K562 (cell line): ENCODE results near the gene MYO9A. TPM values are rescaled to one million over a fixed set of nuclear protein-coding genes. Genes with fewer than 3 reads are reported as not detected.

Source experiments
- ATAC-seq: fragments of 200-7000 bp; cut with Tn5 transposase; 3 replicates; pipeline ENCODE4 v1.9.1; 2020; ENCODE audit warnings: moderate library complexity
- BruUV-seq: library from RNA; stranded (reverse); fragments of 400-500 nt; replicated peaks from 2 replicates; lab custom pipeline; 2021; lab: Mats Ljungman, UMichigan
- CTCF ChIA-PET: fragments of 300-600 bp; formaldehyde crosslinking; extraction: SDS; loops from one replicate; lab custom pipeline; 2021; ENCODE audit warnings: low intra/inter-chr PET ratio; lab: Yijun Ruan, JAX
- POLR2A ChIA-PET: fragments of 300-600, 350-650 bp; sonication (Branson Sonifier 250); formaldehyde crosslinking; extraction: SDS; loops from one replicate; lab custom pipeline; 2021; ENCODE audit warnings: antibody characterized with exemption, inconsistent platforms; lab: Yijun Ruan, JAX
- DNase-seq, 4 experiments: peaks; one replicate each; pipeline versions ENCODE4 v3.0.0 to v3.0.0-alpha.2; 2011 to 2018; ENCODE audit warnings: low spot score in 3 of 4, mixed read lengths in 3 of 4; ENCODE audit errors: extremely low read depth in 1 of 4
- FAIRE-seq: peaks from 2 replicates; lab custom pipeline; 2011; peaks lifted over from hg19 to GRCh38; lab: Jason Lieb, UNC
- H2AFZ ChIP-seq: 2 replicates; pipeline ENCODE4 v1.6.0; 2011; ENCODE audit warnings: low read depth, low read length, control low read depth, inconsistent platforms
- H3K27ac ChIP-seq: fragments of 200-600 bp; 3 replicates; pipeline ENCODE4 v1.8.0; 2011; ENCODE audit warnings: low read depth, mild to moderate bottlenecking, control low read depth, inconsistent platforms, low read length, moderate library complexity, mixed read lengths; ENCODE audit errors: extremely low read depth
- H3K27me3 ChIP-seq, 2 experiments: fragments of 300-600 bp in 1 of 2; 2 replicates in 1 of 2; 3 replicates in 1 of 2; pipeline versions ENCODE4 v1.6.0 to v1.8.0; 2011; ENCODE audit warnings: inconsistent platforms in 2 of 2, low read length in 2 of 2, mild to moderate bottlenecking in 1 of 2, mixed read lengths in 1 of 2, moderate library complexity in 1 of 2; ENCODE audit not compliant: control insufficient read depth in 2 of 2, insufficient read depth in 2 of 2
- H3K36me3 ChIP-seq: fragments of 300-600 bp; 3 replicates; pipeline ENCODE4 v1.8.0; 2011; ENCODE audit warnings: mild to moderate bottlenecking, low read length, inconsistent platforms; ENCODE audit not compliant: control insufficient read depth, insufficient read depth
- H3K4me1 ChIP-seq, 2 experiments: fragments of 200-600 bp in 1 of 2; replicated peaks in 1 of 2; 2 replicates in 1 of 2; 3 replicates in 1 of 2; pipeline versions ENCODE4 v1.5.1 to v1.8.0; 2011; ENCODE audit warnings: inconsistent platforms in 2 of 2, low read length in 2 of 2, mild to moderate bottlenecking in 1 of 2, mixed read lengths in 1 of 2, moderate library complexity in 1 of 2; ENCODE audit not compliant: control insufficient read depth in 2 of 2, insufficient read depth in 2 of 2
- H3K4me2 ChIP-seq: 2 replicates; pipeline ENCODE4 v1.6.1; 2011; ENCODE audit warnings: low read length, control low read depth, inconsistent platforms, mixed read lengths; ENCODE audit not compliant: insufficient read depth
- H3K4me3 ChIP-seq: fragments of 200-600 bp; sonication (generic), shearing (Covaris generic); 2 replicates; pipeline ENCODE4 v1.5.1; 2016; ENCODE audit warnings: control low read depth, inconsistent platforms
- H3K79me2 ChIP-seq: fragments of 200-600 bp; 3 replicates; pipeline ENCODE4 v1.8.0; 2011; ENCODE audit warnings: low read length, inconsistent platforms; ENCODE audit not compliant: control insufficient read depth, insufficient read depth
- H3K9ac ChIP-seq, 2 experiments: 2 replicates each; pipeline versions ENCODE4 v1.6.0 to v1.6.1; 2011; ENCODE audit warnings: low read depth in 2 of 2, low read length in 2 of 2, control low read depth in 1 of 2, inconsistent platforms in 1 of 2, mild to moderate bottlenecking in 1 of 2, mixed read lengths in 1 of 2; ENCODE audit not compliant: insufficient read depth in 1 of 2
- H3K9me1 ChIP-seq: one replicate; pipeline ENCODE4 v1.6.0; 2011; ENCODE audit warnings: inconsistent platforms, mild to moderate bottlenecking, low read length, moderate library complexity; ENCODE audit not compliant: control insufficient read depth, insufficient read depth
- H3K9me3 ChIP-seq: replicated peaks from 2 replicates; pipeline ENCODE4 v1.5.1; 2011; ENCODE audit warnings: low read depth, low read length, inconsistent platforms; ENCODE audit not compliant: control insufficient read depth, insufficient read depth
- H4K20me1 ChIP-seq: replicated peaks from 2 replicates; pipeline ENCODE4 v1.6.1; 2011; ENCODE audit warnings: low read length, inconsistent platforms, mixed read lengths; ENCODE audit not compliant: control insufficient read depth, insufficient read depth
- BCLAF1 ChIP-seq, 2 experiments: fragments of 450-650 bp in 1 of 2; IDR thresholded peaks; 2 replicates each; pipeline ENCODE4 v1.6.1; 2011 to 2017; ENCODE audit warnings: low read depth in 2 of 2, antibody characterized with exemption in 1 of 2, borderline replicate concordance in 1 of 2, low read length in 1 of 2, mild to moderate bottlenecking in 1 of 2, mixed read lengths in 1 of 2; ENCODE audit not compliant: control insufficient read depth in 1 of 2
- DDX20 ChIP-seq: fragments of 450-650 bp; IDR thresholded peaks from 2 replicates; pipeline ENCODE4 v1.6.1; 2016; ENCODE audit warnings: missing genetic modification characterization, low read depth, mild to moderate bottlenecking, missing compliant biosample characterization, moderate library complexity
- NFYB ChIP-seq: IDR thresholded peaks from 2 replicates; pipeline ENCODE4 v1.6.1; 2011; ENCODE audit warnings: mild to moderate bottlenecking, moderate library complexity; ENCODE audit not compliant: insufficient read length; ENCODE audit errors: extremely low read depth
- TAF7 ChIP-seq: fragments of 450-650 bp; IDR thresholded peaks from 2 replicates; pipeline ENCODE4 v1.6.1; 2016; ENCODE audit warnings: missing genetic modification characterization, missing compliant biosample characterization
- TCF7L2 ChIP-seq: fragments of 150-350 bp; IDR thresholded peaks from 2 replicates; pipeline ENCODE4 v1.6.1; 2016; ENCODE audit warnings: low read depth, mild to moderate bottlenecking, low read length, moderate library complexity
- ZNF124 ChIP-seq: sonication (generic); formaldehyde crosslinking; IDR thresholded peaks from 2 replicates; pipeline ENCODE4 v1.8.1; 2022; ENCODE audit warnings: missing genetic modification reagents
- ZNF212 ChIP-seq: fragments of 450-650 bp; formaldehyde crosslinking; IDR thresholded peaks from 2 replicates; pipeline ENCODE4 v1.4.0; 2020; ENCODE audit warnings: mild to moderate bottlenecking
- WGBS: fragments of 100-300 bp; shearing (Covaris generic); methylation state at CpG from one replicate; pipeline ENCODE4 v1.1.6; 2016; ENCODE audit warnings: low coverage, mixed read lengths; ENCODE audit not compliant: insufficient coverage; ENCODE audit errors: missing lambda C conversion rate; 5-methylcytosine and 5-hydroxymethylcytosine counted together
- in situ Hi-C: fragments of 300-500 bp; cut with MboI; formaldehyde crosslinking; loops from 4 replicates; pipeline ENCODE4 v1.15.0; 2018; ENCODE audit warnings: inconsistent platforms, mixed read lengths
- intact Hi-C: fragments of 100-400 bp; cut with micrococcal nuclease; formaldehyde crosslinking; loops from 2 replicates; pipeline ENCODE4 v1.14.2; 2022
- polyA plus RNA-seq, 8 experiments: library from polyadenylated mRNA; depleted of rRNA in 4 of 8; stranded (reverse) in 5 of 8; unstranded in 3 of 8; fragments of >200 nt; fragmentation: Nextera tagmentation in 2 of 8; fragmentation: Illumina TruSeq in 1 of 8; extraction: Ambion mirVana in 2 of 8; extraction: Trizol in 1 of 8; gene quantifications; 2 replicates each; pipeline versions ENCODE4 v1.2.1 to v1.2.3, GENCODE V29; 2011 to 2014; ENCODE audit warnings: inconsistent platforms in 1 of 8, missing spikeins in 1 of 8
- total RNA-seq, 7 experiments: library from RNA; depleted of rRNA in 6 of 7; stranded (reverse); fragments of >200 nt in 6 of 7; fragmentation: Illumina TruSeq in 2 of 7; extraction: Trizol in 2 of 7; gene quantifications; 2 replicates each; pipeline versions ENCODE4 v1.2.1 to v1.2.3, GENCODE V29; 2011 to 2021; ENCODE audit warnings: low replicate concordance in 1 of 7
- TF ChIP-seq, protein P1 (sequence below): fragments of 450-650 bp; IDR thresholded peaks from 2 replicates; pipeline ENCODE4 v1.6.1; 2016; ENCODE audit warnings: mild to moderate bottlenecking

The MYO9A gene
- total and polyA plus RNA-seq, 9 of the 15 experiments (the other 6 are each of a cell fraction or from before 2014, with no cell fraction given), result 1.9 to 15.4 (median 5.8) TPM

- TF ChIP-seq BCLAF1 (IDR thresholded peaks at IDR 0.05; ENCODE audit: borderline replicate concordance in 1 of 2, control insufficient read depth in 1 of 2, low read depth in 2 of 2, low read length in 1 of 2), result no peak
These were observed 44.6 kb upstream of the MYO9A start (continued) for GRCh38 chr15:72162569-72162968.

DNA sequence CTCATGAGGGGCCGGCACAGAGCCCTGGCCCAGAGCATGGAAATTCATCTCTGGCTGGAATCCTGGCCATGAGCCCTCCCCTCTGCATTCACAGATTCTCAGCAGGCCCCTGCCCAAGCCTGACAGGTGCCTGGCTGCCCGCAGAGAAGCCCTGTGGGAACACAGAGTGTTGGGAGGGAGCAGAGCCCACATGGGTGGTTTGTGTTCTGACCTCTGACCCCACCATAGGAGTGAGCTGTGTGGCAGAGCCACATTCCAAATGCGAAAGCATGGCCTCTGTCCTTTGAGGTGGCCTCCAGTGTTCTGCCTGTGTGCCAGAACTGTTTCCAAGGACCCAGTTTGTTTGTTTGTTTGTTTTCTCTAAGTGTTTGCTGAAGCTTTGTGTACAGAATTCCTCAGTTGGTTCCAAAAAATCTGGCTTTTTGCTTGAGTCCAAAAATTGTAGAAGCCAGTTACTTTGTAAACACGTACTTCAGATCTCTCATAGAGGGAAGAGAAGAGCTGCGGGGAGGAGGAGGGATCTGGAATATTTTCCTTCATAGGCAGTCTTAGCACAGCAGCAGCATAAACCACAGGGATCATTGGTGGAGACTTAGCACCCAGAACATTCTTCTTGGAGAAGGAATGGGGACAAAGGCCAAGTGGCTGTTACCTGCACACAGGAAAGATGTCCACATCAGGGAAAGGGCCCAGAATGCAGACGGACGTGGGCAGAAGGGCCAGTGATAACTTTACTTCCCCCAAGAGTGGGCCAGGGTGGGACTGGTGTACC is 43.6 kb upstream of the MYO9A start:
- Histone ChIP-seq H2AFZ (no peak overlapping the region), H4K20me1 (no peaks in the 10 kb centered on the region; the same call in 1 of the 2 replicates), H3K27me3 (peaks cover 2 to 22% of the 10 kb centered on the region in 2 experiments; a peak in 4 of 5 replicates), H3K79me2 (no peaks in the 10 kb centered on the region), H3K36me3 (no peaks in the 10 kb centered on the region), H3K9ac (no peak overlapping the region), H3K27ac (no peak overlapping the region), H3K9me3 (no peaks in the 10 kb centered on the region), H3K9me1 (no peaks in the 10 kb centered on the region), H3K4me2 (no peak overlapping the region), H3K4me1 (no peaks in the 10 kb centered on the region), H3K4me3 (no peak overlapping the region)
- TF ChIP-seq DDX20 (tag) (no peak), TCF7L2 (no peak), TAF7 (no peak), ZNF212 (no peak), ZNF124 (no peak), NFYB (no peak)
- TF ChIP-seq, protein P1, sequence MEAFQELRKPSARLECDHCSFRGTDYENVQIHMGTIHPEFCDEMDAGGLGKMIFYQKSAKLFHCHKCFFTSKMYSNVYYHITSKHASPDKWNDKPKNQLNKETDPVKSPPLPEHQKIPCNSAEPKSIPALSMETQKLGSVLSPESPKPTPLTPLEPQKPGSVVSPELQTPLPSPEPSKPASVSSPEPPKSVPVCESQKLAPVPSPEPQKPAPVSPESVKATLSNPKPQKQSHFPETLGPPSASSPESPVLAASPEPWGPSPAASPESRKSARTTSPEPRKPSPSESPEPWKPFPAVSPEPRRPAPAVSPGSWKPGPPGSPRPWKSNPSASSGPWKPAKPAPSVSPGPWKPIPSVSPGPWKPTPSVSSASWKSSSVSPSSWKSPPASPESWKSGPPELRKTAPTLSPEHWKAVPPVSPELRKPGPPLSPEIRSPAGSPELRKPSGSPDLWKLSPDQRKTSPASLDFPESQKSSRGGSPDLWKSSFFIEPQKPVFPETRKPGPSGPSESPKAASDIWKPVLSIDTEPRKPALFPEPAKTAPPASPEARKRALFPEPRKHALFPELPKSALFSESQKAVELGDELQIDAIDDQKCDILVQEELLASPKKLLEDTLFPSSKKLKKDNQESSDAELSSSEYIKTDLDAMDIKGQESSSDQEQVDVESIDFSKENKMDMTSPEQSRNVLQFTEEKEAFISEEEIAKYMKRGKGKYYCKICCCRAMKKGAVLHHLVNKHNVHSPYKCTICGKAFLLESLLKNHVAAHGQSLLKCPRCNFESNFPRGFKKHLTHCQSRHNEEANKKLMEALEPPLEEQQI, result no peak
- ATAC-seq (no peak), FAIRE-seq (no peak), DNase-seq (no peak)
- intact Hi-C loops, result no loop called here
- WGBS, result 6% methylated on average over 7 of the region's 7 CpGs
- POLR2A ChIA-PET, result no interaction called here
- no TSS peak for BruUV-seq
- in situ Hi-C loops, result no loop called here
- CTCF ChIA-PET, result no interaction called here
